HG03520 (cell line): Measurements from ENCODE around the gene HERC3.

Experiments used
- ATAC-seq: cut with Tn5 transposase; IDR thresholded peaks from one replicate; pipeline ENCODE4 v1.9.1; 2021; ENCODE audit warnings: mild to moderate bottlenecking, moderate library complexity; ENCODE audit not compliant: unreplicated experiment

Gene HERC3

DNA sequence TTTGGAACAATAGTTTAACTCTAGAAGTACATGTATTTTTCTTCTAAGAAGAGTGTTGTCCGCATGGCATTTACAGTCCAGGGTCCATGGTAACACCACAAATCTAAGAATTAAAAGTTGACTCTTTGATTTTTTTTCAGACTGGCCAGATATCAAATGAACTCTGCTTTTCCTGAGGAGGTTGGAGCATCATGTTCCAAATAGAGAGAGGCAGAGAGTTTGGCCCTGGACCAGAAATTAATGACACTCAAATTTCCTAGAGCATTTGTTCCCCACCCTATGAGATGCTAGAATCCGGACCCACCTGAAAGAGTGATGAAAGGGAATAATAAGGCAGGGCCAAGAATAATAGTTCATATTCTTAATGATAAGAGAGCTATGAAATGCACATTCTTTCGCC is 152.3 kb downstream of the HERC3 start:
- ATAC-seq = no peak

DNA sequence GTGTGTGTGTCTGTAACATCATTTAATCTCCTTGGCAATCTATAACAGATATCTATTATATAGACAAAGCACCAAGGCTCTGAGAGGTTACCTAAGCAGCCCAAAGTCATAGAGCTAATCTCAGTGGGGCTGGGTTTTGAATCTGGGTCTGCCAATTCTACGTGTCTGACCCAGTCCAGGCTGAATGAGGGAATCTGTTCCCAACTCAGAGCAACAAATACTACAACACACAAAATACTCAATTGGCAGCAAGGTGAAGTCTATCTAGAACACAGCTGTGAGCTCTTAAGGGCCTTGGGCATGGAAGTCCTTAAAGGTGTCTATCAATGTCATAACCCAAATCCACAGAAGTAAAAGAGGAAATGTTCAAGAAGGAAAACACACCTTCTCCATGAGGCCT is 152.9 kb downstream of the HERC3 start:
- ATAC-seq = no peak

DNA sequence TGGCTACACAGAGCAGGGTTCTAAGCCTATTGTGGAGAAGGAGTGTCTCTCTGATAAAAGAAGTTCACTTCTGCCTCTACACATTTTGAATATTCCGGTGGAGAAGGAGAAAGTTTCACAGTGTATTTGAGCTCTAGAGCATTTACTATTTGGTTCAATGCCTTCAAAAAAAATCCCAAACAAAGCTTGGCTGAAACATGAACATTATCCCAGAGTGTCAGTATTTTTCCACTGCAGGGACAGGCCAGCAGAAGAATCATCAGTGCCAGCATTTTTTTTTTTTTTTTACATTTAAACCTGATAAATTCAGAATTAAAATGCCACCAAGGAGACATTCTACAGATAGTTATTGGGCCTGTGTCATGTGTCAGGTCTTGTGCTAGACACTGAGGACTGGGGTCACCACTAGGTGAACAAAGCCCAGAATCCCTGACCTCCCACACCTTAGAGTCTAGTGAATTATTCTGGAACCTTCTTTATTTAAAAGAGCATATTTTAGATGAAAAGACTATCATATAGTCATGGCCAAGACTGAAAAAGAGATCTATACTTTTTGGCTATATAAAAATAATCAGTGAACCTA is 153.4 kb downstream of the HERC3 start:
- no peak for ATAC-seq

DNA sequence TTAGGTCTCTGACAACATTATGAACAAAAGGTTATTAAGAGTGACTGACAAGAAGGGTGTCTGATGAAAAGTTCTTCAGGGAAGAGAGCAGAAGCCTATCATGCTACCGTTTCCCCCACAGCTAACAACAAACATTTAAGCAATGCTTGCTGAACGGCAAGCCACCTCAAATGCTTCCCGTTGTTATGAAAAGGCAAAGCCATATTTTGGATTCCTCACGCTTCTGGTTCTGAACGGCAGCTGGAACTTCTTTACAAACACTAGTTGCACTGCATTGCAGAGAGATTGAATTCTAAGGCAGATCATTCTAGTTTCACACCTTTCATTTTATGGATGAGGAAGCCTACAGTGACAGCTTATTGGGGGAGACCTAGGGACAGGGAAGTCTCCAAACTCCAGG is 153.9 kb downstream of the HERC3 start:
- ATAC-seq = no peak

DNA sequence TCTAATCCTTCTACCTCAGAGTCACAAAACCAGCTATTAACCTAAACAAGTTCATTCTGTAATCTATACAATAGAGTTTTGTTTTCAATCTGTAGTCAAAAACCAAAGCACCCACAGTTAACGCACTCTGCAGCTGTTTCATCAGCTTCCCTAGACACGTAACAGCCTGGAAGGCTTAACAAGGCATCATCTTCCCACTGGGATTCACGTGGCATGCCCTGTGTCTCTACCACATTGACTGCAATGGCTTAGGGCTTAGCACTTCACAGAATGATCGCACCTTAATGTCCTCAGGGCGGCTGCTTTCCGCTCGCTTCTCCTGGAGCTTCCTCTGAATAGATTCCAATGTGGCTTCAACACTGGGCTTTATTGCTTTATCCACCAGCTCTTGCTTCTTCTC is 155.1 kb downstream of the HERC3 start:
- ATAC-seq = no peak

DNA sequence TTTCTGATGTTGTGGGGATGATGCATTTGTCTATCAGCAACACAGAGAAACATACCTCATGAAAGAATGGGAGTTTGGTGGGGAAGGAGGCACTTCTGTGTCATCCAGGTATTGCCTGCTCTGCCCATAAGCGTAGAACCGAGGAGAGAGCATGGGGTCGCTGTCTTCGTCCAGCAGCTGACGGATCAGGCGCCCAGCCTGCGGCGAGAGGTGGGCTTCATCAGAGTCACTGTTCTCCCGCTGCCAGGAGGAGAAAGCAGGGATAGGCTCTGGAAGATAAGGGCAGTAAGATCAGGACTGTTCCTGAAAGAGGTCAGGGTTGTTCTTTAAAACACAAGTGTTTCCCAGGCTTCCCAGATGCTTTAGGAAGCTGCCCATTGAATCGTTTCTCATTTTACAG is 158.1 kb downstream of the HERC3 start:
- no peak for ATAC-seq

DNA sequence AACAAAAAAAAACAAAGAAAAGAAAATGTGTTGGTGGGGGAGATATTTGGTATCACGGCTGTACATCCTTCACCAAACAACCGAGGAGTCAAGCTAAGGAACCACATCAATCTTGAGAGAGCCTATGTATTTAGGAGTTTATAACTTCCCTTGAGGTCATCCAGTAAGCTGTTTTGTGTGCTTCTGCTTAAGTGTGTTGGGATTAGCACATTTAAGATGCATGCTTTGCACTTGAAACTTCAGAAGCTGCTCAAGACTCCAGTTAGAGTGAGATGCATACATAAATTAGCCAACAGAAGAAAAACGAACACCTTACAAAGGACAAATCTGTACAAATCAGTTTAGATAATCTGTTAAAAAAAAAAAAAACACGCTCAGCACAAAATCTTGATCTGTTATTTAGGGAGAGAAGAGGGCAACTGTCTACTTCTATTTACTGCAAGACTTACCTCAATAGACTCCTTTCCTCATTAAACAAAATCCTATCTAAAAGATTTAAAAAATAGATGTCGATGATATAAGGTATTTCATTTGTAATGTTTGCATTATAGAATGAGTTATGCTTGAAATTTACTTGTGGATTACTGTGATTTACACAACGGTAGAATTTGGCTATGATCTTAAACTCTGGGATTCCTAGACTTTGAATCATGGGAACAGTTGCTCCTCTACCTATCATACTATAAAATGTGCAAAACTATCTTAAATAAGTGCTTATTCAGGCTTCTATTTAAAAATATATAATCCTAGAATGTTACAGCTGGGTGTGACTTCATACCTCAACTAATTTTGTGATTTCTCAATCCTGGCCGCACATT is 159.2 kb downstream of the HERC3 start:
- ATAC-seq = no peak

DNA sequence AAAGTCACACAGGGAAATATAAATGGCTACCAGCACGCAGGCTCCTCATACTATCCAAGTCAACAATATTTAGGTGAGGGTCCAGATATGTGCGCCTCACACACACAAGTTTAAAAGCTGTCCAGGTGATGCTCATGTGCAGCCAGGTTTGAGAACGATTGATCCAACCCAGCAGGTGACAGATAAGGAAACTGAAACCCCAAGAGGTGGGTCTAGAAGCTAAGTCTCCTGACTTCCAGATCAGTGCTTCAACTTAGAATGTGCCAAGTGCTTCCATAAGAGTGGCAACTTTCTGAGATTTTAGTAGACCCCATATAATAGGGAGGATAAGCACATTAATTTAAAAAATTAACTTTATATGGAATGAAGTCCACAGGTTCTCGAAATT is 159.8 kb downstream of the HERC3 start:
- no peak for ATAC-seq

DNA sequence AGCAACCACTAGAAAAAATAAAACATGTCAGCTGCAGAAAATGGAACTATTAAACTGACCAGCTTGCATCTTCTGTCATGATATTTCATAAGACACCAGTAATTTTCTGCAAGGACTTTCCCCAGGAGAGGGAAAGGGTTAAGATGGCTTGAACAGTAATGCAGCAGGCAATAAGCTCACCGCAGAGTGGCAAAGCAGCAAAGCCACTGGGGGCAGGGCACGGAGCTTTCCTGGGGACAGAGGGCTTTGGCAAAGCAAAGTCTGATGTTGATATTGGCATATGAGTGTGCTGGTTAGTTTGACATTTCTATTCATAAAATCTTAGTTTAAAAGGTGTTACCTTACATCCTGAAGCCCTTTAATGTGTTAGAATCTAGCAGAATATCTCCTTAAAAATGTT is 160.5 kb downstream of the HERC3 start:
- no peak for ATAC-seq

DNA sequence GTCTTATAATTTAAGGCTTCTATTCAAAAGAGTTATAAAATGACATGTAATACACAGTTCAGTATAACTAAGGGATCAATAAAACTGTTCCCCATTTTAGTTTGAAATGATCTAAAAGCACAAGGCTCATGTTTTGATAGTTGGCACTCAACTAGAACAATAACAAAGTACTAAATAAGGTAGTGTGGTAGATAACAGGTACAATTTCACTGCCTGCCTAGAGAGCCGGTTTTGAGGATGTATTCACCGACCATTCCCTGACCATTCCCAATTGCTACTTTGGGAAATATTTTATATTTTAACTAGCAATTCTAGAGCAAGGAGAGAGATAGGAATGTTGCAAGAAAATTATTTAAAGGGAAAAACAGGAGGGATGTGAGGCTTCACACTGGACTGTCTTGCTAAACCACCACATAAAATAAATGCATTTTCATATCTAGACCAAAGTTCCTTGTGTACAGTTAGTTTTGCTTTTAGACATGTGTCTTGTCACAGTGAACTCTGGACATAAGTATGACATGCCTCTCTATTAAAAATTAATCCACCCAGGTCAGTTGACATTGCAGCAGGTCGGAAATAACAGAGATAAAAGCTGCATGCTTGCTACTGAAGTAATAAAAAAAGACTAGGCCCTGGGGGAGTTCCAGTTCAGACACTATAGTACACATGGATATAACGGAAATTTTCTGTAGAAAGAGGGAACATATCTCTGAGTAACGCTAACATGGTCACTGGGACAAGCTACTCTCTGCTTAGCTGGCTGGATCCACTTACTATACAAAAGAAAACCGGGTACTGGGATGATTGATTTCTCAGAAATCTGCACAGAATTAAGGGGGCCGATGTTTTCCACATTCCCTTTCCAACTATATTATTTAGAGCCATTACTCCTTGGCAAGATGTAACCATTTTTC is 161.6 kb downstream of the HERC3 start:
- ATAC-seq = no peak

DNA sequence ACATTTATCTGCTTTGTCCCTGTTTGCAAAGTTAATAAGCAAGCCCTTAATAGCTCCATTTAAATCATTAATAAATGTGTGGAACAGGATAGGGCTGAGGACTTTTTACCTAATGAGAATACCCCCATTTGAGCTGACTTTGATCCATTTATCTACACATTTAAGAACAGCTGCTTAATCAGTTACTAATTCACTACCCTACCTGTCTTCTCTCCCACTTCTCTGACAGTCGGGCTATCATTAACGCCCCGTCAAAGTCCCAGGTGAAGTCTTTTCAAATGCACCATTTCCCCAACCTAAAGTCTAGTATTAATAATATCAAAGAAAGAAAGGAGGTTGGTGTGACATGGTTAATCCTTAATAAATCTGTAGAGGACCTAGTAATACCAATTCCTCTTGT is 162.5 kb downstream of the HERC3 start:
- ATAC-seq = no peak

DNA sequence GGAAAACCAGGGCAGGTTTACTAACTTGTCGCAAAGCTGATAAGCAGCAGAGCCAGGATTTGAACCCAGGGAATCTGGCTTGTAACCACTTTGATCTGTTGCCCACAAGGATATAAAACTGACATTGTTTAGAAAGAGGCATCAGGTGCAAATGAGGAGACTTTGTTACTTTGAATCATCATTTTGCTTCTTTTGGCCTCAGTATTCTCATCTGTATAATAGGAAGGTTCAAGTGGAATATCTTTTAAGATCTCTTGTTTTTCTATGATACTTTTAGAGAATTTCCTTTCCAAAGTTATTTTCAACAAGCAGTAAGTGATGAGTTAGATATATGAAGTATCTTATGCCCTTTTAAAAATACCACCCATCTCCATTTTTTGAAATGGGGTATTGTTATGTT is 163.2 kb downstream of the HERC3 start:
- no peak for ATAC-seq

DNA sequence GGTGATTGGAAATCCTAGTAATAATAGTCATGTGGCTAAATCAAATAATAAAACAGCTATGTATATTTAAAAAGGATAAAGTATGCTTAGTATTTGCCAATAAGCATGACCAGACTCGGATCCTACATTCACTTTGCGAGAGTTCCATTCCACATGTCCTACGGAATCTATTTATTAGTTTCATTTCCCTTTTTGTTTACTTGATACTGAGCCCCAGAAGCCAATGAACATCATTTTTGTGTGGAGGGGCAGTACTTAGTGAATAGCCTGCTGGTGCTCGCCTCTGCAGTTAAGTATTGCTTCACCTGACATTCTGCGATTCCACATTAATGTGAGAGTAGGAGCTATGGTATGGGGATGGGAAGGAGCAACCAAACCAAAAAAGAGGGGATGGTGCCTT is 163.9 kb downstream of the HERC3 start:
- no peak for ATAC-seq

DNA sequence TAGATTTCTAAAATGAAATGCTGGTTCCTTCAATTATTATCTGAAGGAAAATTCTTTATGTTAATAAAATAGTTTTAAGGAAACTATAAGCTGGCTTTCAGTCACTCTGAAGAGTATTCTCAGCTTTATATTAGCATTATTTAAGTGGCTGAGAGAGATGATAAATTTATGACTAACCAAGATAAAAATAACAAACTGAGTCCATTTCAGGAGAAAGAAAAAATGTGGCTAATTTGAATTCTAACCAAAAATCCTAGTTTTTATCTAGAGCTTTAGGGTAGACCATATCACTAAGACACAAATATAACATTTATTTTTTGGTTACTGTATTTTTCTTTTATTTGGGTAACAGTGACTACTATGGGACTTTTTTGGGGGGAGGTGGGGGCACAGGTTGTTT is 164.8 kb downstream of the HERC3 start:
- ATAC-seq = no peak

DNA sequence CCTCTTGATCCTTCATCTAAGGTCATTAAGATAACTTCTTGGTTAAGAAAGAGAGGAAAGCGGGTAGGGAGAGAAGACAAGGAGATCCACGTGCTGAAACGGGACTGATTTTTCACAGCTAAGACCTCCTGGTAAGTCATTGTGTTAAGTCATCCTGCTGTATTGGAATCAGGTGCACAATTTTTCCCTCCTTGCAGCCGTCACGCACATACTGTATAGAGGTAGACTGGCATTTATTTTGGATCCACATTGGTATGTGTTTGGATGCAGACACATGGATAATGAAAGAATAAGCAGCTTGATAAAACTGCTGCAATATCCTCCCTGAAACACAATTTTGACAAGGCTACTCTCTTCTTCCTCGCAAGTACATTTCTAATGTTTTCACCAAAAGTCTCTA is 165.5 kb downstream of the HERC3 start:
- no peak for ATAC-seq
